CD8-positive, alpha-beta memory T cell (primary cell): ENCODE data around the gene DUSP16. TPM values are rescaled to one million over a fixed set of nuclear protein-coding genes. Genes with fewer than 3 reads are reported as not detected.

Experiments
- CTCF ChIA-PET: fragments of 350-600 bp; sonication (Branson Sonifier 250); formaldehyde crosslinking; loops from one replicate; lab custom pipeline; 2021; ENCODE audit warnings: antibody characterized with exemption; lab: Charles Lee
- POLR2A ChIA-PET: fragments of 350-600 bp; sonication (Branson Sonifier 250); formaldehyde crosslinking; loops from one replicate; lab custom pipeline; 2021; ENCODE audit warnings: antibody characterized with exemption; lab: Charles Lee
- DNase-seq, 5 donors: peaks; one replicate each; pipeline versions ENCODE4 v3.0.0 to v3.0.0-alpha.2; 2020 to 2022; ENCODE audit warnings: mixed read lengths in 1 of 5
- H3K27ac ChIP-seq: one replicate; pipeline ENCODE4 v1.7.0; 2013; ENCODE audit warnings: low read depth, mild to moderate bottlenecking, low read length, moderate library complexity
- H3K27me3 ChIP-seq: 2 replicates; pipeline ENCODE4 v1.7.0; 2013; ENCODE audit warnings: low read length, mild to moderate bottlenecking; ENCODE audit not compliant: insufficient read depth, poor library complexity, severe bottlenecking
- H3K36me3 ChIP-seq: 2 replicates; pipeline ENCODE4 v1.7.0; 2013; ENCODE audit warnings: mild to moderate bottlenecking, low read length, moderate library complexity; ENCODE audit not compliant: insufficient read depth
- H3K4me1 ChIP-seq: 2 replicates; pipeline ENCODE4 v1.7.0; 2013; ENCODE audit warnings: mild to moderate bottlenecking, low read length, moderate library complexity; ENCODE audit not compliant: insufficient read depth
- H3K4me3 ChIP-seq: 2 replicates; pipeline ENCODE4 v1.7.0; 2013; ENCODE audit warnings: mild to moderate bottlenecking, low read length
- H3K9me3 ChIP-seq: 2 replicates; pipeline ENCODE4 v1.7.0; 2013; ENCODE audit warnings: mild to moderate bottlenecking, low read length
- H3K27ac Mint-ChIP-seq, 8 donors: one replicate each; pipeline ENCODE4 v1.8.0; 2020 to 2021; ENCODE audit warnings: mixed read lengths in 8 of 8, mild to moderate bottlenecking in 6 of 8, inconsistent platforms in 3 of 8, moderate library complexity in 3 of 8
- H3K27me3 Mint-ChIP-seq, 2 donors: one replicate each; pipeline ENCODE4 v1.8.0; 2020 to 2021; ENCODE audit warnings: mixed read lengths in 2 of 2, mild to moderate bottlenecking in 1 of 2, moderate library complexity in 1 of 2
- H3K36me3 Mint-ChIP-seq, 3 donors: one replicate each; pipeline ENCODE4 v1.8.0; 2020 to 2021; ENCODE audit warnings: mixed read lengths in 3 of 3, inconsistent platforms in 1 of 3, mild to moderate bottlenecking in 1 of 3
- H3K4me1 Mint-ChIP-seq, 3 donors: one replicate each; pipeline ENCODE4 v1.8.0; 2020 to 2021; ENCODE audit warnings: mixed read lengths in 3 of 3, inconsistent platforms in 1 of 3, mild to moderate bottlenecking in 1 of 3
- H3K4me3 Mint-ChIP-seq, 7 donors: one replicate each; pipeline ENCODE4 v1.8.0; 2020 to 2021; ENCODE audit warnings: mixed read lengths in 7 of 7, mild to moderate bottlenecking in 6 of 7, moderate library complexity in 4 of 7, inconsistent platforms in 2 of 7
- H3K9me3 Mint-ChIP-seq, 5 donors: one replicate each; pipeline ENCODE4 v1.8.0; 2020 to 2022; ENCODE audit warnings: mixed read lengths in 5 of 5, mild to moderate bottlenecking in 3 of 5, moderate library complexity in 2 of 5, inconsistent platforms in 1 of 5
- polyA plus RNA-seq: library from polyadenylated mRNA; unstranded; fragments of 300-500 nt; fragmentation: Illumina TruSeq; gene quantifications from one replicate; pipeline ENCODE4 v1.2.3, GENCODE V29; 2021
- total RNA-seq, 2 experiments: library from RNA; stranded (reverse); gene quantifications; one replicate each; pipeline ENCODE4 v1.2.3, GENCODE V29; 2021

Gene DUSP16
- total and polyA plus RNA-seq, 3 experiments from 2014 or later = 10.3 to 41.2 (median 37.5) TPM

DNA sequence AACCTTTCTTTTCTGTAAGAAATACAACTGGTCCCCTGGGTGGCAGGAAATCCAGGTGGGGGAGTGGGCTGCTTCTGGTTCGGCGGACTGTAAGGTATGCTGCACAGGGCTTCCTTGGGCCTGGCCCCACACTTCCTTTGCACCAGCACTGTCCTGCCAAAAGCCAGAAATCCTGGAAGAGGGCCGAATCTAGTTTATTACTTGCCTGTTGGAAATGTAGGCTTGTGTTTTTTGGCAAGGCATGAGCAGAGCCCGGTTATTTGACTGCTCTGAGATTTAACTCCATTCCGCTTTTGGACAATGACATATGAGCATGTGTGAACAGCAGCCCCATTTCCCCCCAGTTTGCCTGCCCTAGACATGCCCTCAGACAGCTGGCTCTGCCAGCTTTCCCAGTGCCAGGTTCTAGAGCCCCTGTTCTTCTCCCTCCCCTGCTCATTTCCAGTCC is 119.2 kb downstream of the DUSP16 start:
- no peaks in the 10 kb centered on the region for H3K27me3 ChIP-seq
- peaks cover 81 to 91% (median 86%) of the 10 kb centered on the region in 3 donors for H3K4me1 Mint-ChIP-seq
- no peaks in the 10 kb centered on the region for H3K27me3 Mint-ChIP-seq
- CTCF ChIA-PET = interaction anchor here (1.3 to 1.7 kb wide), 5 partner anchors 10 to 41 kb away, joined by 3 to 6 read pairs (median 4); no protein-coding TSS in a partner anchor
- peak overlapping the region; percentile 95 to 100 (median 98) for H3K27ac Mint-ChIP-seq
- H3K9me3 Mint-ChIP-seq = no peaks in the 10 kb centered on the region
- H3K4me1 ChIP-seq = peaks cover 56% of the 10 kb centered on the region
- peaks cover 0 to 12% (median 2%) of the 10 kb centered on the region in 3 donors for H3K36me3 Mint-ChIP-seq
- H3K9me3 ChIP-seq = no peaks in the 10 kb centered on the region
- H3K27ac ChIP-seq = no peak overlapping the region
- no peaks in the 10 kb centered on the region for H3K36me3 ChIP-seq
- POLR2A ChIA-PET = interaction anchor here (1.9 kb wide), 2 partner anchors 14 to 31 kb away, joined by 10 to 13 read pairs; no protein-coding TSS in a partner anchor
- H3K4me3 Mint-ChIP-seq = peak overlapping the region in 4 of 7 donors; percentile 10 to 56 (median 24)
- DNase-seq = no peak
- no peak overlapping the region for H3K4me3 ChIP-seq

- H3K36me3 Mint-ChIP-seq = peaks cover 0 to 15% (median 2%) of the 10 kb centered on the region in 3 donors
Observed at GRCh38 chr12:12442548-12443071, 120.1 kb downstream of the DUSP16 start.

DNA sequence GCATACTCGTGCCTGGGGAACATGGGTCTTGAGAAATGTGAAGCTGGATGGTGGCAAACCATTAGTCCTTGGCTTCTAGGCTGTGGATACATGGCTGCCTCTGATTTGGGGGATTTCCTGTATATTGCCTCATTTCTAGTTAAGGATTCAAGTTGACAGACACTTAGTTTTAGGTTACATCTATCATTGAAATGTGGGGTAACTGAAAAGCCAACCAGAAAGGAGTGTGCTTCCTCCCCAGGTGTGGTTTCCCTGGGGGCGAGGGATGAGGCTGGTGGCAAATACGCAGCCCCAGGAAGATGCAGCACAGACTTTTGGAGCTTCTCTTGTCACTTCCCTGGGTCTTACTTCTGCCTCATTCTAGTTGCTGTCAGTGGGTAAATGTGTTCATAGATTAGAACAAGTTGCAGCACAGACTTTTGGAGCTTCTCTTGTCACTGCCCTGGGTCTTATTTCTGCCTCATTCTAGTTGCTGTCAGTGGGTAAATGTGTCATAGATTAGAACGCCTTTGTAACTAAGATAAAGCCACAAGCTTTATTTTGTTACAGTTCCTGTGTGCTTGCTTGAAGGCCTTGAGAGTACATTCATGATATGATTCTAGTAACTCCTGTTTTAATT is 120.7 kb downstream of the DUSP16 start:
- no peaks in the 10 kb centered on the region for H3K27me3 Mint-ChIP-seq
- H3K36me3 Mint-ChIP-seq = peaks cover 5 to 19% (median 6%) of the 10 kb centered on the region in 3 donors
- H3K9me3 ChIP-seq = no peaks in the 10 kb centered on the region
- H3K27me3 ChIP-seq = no peaks in the 10 kb centered on the region
- CTCF ChIA-PET = interaction anchor here (0.8 to 3.1 kb wide), 16 partner anchors 9 to 295 kb away, joined by 3 to 16 read pairs (median 4); partner anchors contain the start of gene BORCS5
- peak overlapping the region; percentile 83 for H3K27ac ChIP-seq
- peak; percentile 46 to 85 (median 84) for DNase-seq
- peak overlapping the region; percentile 95 to 100 (median 98) for H3K27ac Mint-ChIP-seq
- POLR2A ChIA-PET = interaction anchor here (0.6 to 2.1 kb wide), 18 partner anchors 9 to 119 kb away, joined by 3 to 13 read pairs (median 4); no protein-coding TSS in a partner anchor
- H3K4me3 Mint-ChIP-seq = peak overlapping the region; percentile 6 to 80 (median 72)
- no peaks in the 10 kb centered on the region for H3K36me3 ChIP-seq
- H3K4me1 ChIP-seq = peaks cover 50% of the 10 kb centered on the region
- no peaks in the 10 kb centered on the region for H3K9me3 Mint-ChIP-seq
- peak overlapping the region; percentile 20 for H3K4me3 ChIP-seq
- peaks cover 83 to 93% (median 91%) of the 10 kb centered on the region in 3 donors for H3K4me1 Mint-ChIP-seq

More at GRCh38 chr12:12442548-12443071, 120.1 kb downstream of the DUSP16 start:
- ChIA-PET POLR2A (interaction anchor here (0.7 to 2.1 kb wide), 13 partner anchors 9 to 119 kb away, joined by 3 to 13 read pairs (median 5); no protein-coding TSS in a partner anchor), CTCF (interaction anchor here (1.0 to 3.1 kb wide), 12 partner anchors 9 to 295 kb away, joined by 3 to 16 read pairs (median 4); no protein-coding TSS in a partner anchor)
- Mint-ChIP-seq H3K27me3 (no peaks in the 10 kb centered on the region), H3K9me3 (no peaks in the 10 kb centered on the region), H3K27ac (peak overlapping the region; percentile 95 to 100 (median 98)), H3K4me1 (peaks cover 84 to 94% (median 91%) of the 10 kb centered on the region in 3 donors), H3K4me3 (peak overlapping the region in 4 of 7 donors; percentile 66 to 74 (median 72))
- Histone ChIP-seq H3K36me3 (no peaks in the 10 kb centered on the region), H3K4me3 (no peak overlapping the region), H3K27ac (peak overlapping the region; percentile 83), H3K9me3 (no peaks in the 10 kb centered on the region), H3K4me1 (peaks cover 54% of the 10 kb centered on the region), H3K27me3 (no peaks in the 10 kb centered on the region)
- no peak for DNase-seq

GRCh38 chr12:12441429-12441807 is 121.2 kb downstream of the DUSP16 start:
- Histone ChIP-seq H3K4me1 (peaks cover 50% of the 10 kb centered on the region), H3K36me3 (no peaks in the 10 kb centered on the region), H3K27me3 (no peaks in the 10 kb centered on the region), H3K27ac (peak overlapping the region; percentile 83), H3K4me3 (peak overlapping the region; percentile 20), H3K9me3 (no peaks in the 10 kb centered on the region)
- peak overlapping the region; percentile 95 to 100 (median 98) for H3K27ac Mint-ChIP-seq
- ChIA-PET POLR2A (interaction anchor here (0.7 to 2.1 kb wide), 16 partner anchors 8 to 120 kb away, joined by 3 to 13 read pairs (median 4); no protein-coding TSS in a partner anchor), CTCF (interaction anchor here (0.8 to 3.1 kb wide), 12 partner anchors 8 to 295 kb away, joined by 3 to 16 read pairs (median 4); partner anchors contain the start of gene BORCS5)
- H3K4me3 Mint-ChIP-seq = peak overlapping the region; percentile 6 to 80 (median 72)
- no peaks in the 10 kb centered on the region for H3K27me3 Mint-ChIP-seq
- no peak for DNase-seq
- H3K4me1 Mint-ChIP-seq = peaks cover 80 to 89% (median 87%) of the 10 kb centered on the region in 3 donors
- peaks cover 7 to 19% (median 8%) of the 10 kb centered on the region in 3 donors for H3K36me3 Mint-ChIP-seq
- no peaks in the 10 kb centered on the region for H3K9me3 Mint-ChIP-seq

DNA sequence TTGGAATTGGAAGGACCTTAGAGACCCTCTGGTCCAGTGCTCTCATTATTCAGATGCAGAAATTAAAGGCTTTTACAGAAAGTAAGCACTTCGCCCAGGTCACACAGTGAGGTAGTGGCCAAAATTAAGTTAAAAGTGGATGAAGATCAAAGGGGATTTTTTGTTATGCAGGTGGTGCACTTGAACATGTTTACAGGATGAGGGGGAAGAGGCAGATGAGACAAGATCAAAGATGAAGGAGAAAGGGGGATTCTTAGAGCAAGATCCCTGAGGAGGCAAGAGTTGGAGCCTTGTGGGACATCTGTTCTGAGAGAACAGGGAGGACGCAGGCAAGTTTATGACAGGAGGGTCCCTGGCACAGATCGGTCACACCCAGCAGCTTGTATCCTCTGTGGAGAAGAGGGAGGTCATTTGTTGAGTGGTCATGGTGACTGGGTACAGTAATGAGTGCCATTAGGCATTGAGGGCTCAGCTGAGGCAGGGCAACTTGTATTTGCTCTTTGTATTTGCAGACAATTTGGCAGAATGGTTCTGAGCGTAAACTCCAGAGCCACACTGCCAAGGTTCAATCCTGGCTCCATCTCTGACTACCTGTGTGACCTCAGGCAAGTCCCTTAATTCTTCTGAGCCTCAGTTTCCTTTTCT is 121.8 kb downstream of the DUSP16 start:
- peaks cover 7 to 22% (median 12%) of the 10 kb centered on the region in 3 donors for H3K36me3 Mint-ChIP-seq
- H3K4me3 Mint-ChIP-seq = peak overlapping the region in 6 of 7 donors; percentile 66 to 85 (median 74)
- peaks cover 50% of the 10 kb centered on the region for H3K4me1 ChIP-seq
- no peaks in the 10 kb centered on the region for H3K27me3 ChIP-seq
- no peaks in the 10 kb centered on the region for H3K27me3 Mint-ChIP-seq
- peak overlapping the region; percentile 20 for H3K4me3 ChIP-seq
- H3K9me3 ChIP-seq = no peaks in the 10 kb centered on the region
- no peaks in the 10 kb centered on the region for H3K36me3 ChIP-seq
- ChIA-PET POLR2A (interaction anchor here (1.0 to 2.1 kb wide), 10 partner anchors 16 to 122 kb away, joined by 3 to 11 read pairs (median 4); partner anchors contain the start of gene DUSP16), CTCF (interaction anchor here (0.9 to 3.1 kb wide), 7 partner anchors 46 to 296 kb away, joined by 3 to 16 read pairs (median 4); no protein-coding TSS in a partner anchor)
- H3K9me3 Mint-ChIP-seq = no peaks in the 10 kb centered on the region
- peak overlapping the region; percentile 95 to 100 (median 98) for H3K27ac Mint-ChIP-seq
- DNase-seq = no peak
- peak overlapping the region; percentile 83 for H3K27ac ChIP-seq
- H3K4me1 Mint-ChIP-seq = peaks cover 78 to 85% (median 84%) of the 10 kb centered on the region in 3 donors

DNA sequence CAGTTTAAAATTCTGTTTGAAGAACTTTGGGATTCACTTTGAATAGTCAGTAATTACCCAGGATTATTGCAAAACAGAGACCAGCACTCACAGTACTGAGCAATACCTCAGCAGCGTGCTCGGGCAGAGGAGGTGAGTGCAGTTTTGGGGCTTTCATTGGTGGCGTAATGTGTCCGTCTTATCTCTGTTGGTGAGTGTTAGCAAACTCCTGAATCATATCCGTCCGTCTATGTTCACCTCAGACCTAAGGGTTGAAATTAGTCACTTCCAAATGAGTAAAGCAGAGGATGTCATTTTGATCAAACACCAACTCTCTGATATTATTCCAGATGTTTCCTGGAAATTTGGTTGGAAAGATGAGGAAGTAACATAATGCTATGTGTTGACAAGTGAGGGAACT is 123.0 kb downstream of the DUSP16 start:
- POLR2A ChIA-PET = interaction anchor here (1.2 to 1.5 kb wide), 2 partner anchors 48 to 123 kb away, joined by 4 to 5 read pairs; partner anchors contain the start of gene DUSP16
- Histone ChIP-seq H3K36me3 (no peaks in the 10 kb centered on the region), H3K4me3 (no peak overlapping the region), H3K27ac (peak overlapping the region; percentile 1), H3K27me3 (no peaks in the 10 kb centered on the region), H3K4me1 (peaks cover 50% of the 10 kb centered on the region), H3K9me3 (no peaks in the 10 kb centered on the region)
- DNase-seq = peak in 4 of 5 donors; percentile 14 to 72 (median 42)
- Mint-ChIP-seq H3K27me3 (no peaks in the 10 kb centered on the region), H3K9me3 (no peaks in the 10 kb centered on the region), H3K36me3 (peaks cover 7 to 26% (median 12%) of the 10 kb centered on the region in 3 donors), H3K4me3 (peak overlapping the region; percentile 12 to 79 (median 66)), H3K4me1 (peaks cover 71 to 78% (median 78%) of the 10 kb centered on the region in 3 donors), H3K27ac (peak overlapping the region; percentile 95 to 100 (median 98))
- CTCF ChIA-PET = interaction anchor here (3.1 kb wide), 1 partner anchor 63 kb away, joined by 16 read pairs; no protein-coding TSS in a partner anchor

DNA sequence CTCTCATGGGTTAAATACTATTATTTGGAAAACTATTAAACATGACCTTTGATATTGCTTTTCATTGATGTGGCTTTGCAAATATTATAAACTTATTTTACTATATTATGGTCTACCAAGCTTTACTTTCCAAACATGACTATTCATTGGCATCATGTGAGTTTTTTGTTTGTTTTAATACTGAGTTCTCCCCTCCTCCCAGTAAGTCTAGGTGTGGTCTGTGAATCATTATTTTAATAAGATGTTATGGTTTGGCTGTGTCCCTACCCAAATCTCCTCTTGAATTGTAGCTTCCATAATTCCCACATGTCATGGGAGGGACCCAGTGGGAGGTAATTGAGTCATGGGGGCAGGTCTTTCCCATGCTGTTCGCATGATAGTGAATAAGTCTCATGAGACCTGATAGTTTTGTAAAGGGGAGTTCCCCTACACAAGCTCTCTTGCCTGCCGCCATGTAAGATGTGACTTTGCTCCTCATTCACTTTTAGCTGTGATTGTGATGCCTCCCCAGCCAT is 125.8 kb downstream of the DUSP16 start:
- H3K4me3 ChIP-seq = no peak overlapping the region
- peaks cover 30% of the 10 kb centered on the region for H3K4me1 ChIP-seq
- no peak overlapping the region for H3K27ac ChIP-seq
- DNase-seq = no peak
- peaks cover 7 to 33% (median 14%) of the 10 kb centered on the region in 3 donors for H3K36me3 Mint-ChIP-seq
- H3K27me3 Mint-ChIP-seq = no peaks in the 10 kb centered on the region
- ChIA-PET CTCF (interaction anchor here (1.1 to 1.3 kb wide), 4 partner anchors 10 to 67 kb away, joined by 3 to 4 read pairs (median 3); no protein-coding TSS in a partner anchor), POLR2A (no interaction called here)
- H3K27me3 ChIP-seq = no peaks in the 10 kb centered on the region
- no peaks in the 10 kb centered on the region for H3K9me3 ChIP-seq
- H3K36me3 ChIP-seq = no peaks in the 10 kb centered on the region
- H3K4me1 Mint-ChIP-seq = peaks cover 61 to 77% (median 76%) of the 10 kb centered on the region in 3 donors
- H3K4me3 Mint-ChIP-seq = peak overlapping the region in 1 of 7 donors; percentile 56
- no peaks in the 10 kb centered on the region for H3K9me3 Mint-ChIP-seq
- H3K27ac Mint-ChIP-seq = peak overlapping the region in 6 of 8 donors; percentile 86 to 100 (median 92)
